ENCODE results near the gene COBL.

Gene COBL

GRCh38 chr7:51080622-51081269, 235.9 kb downstream of the COBL start:
- DNase-seq (ENCODE audit: low read depth, low spot score): no peak

- DNase-seq (ENCODE audit: low read depth, low spot score): no peak
These were observed 236.4 kb downstream of the COBL start for GRCh38 chr7:51080216-51080615.

GRCh38 chr7:51079494-51079893, 237.1 kb downstream of the COBL start:
- DNase-seq (ENCODE audit: low read depth, low spot score): no peak

- no peak for DNase-seq (ENCODE audit: low read depth, low spot score)
These were observed 238.0 kb downstream of the COBL start for GRCh38 chr7:51078653-51079052.

- DNase-seq (ENCODE audit: low read depth, low spot score): no peak
These were observed 238.6 kb downstream of the COBL start for GRCh38 chr7:51077987-51078370.

GRCh38 chr7:51077316-51077986, 239.2 kb downstream of the COBL start:
- no peak for DNase-seq (ENCODE audit: low read depth, low spot score)

- DNase-seq (ENCODE audit: low read depth, low spot score): no peak
These were observed 240.7 kb downstream of the COBL start for GRCh38 chr7:51075681-51076580.

- no peak for DNase-seq (ENCODE audit: low read depth, low spot score)
These were observed 243.4 kb downstream of the COBL start for GRCh38 chr7:51073171-51073570.

- DNase-seq (ENCODE audit: low read depth, low spot score): no peak
These were observed 244.3 kb downstream of the COBL start for GRCh38 chr7:51072281-51072680.

- DNase-seq (ENCODE audit: low read depth, low spot score): no peak
These were observed 245.2 kb downstream of the COBL start for GRCh38 chr7:51071427-51071826.

GRCh38 chr7:51070151-51070550, 246.5 kb downstream of the COBL start:
- no peak for DNase-seq (ENCODE audit: low read depth, low spot score)

GRCh38 chr7:51069411-51070083, 247.1 kb downstream of the COBL start:
- DNase-seq (ENCODE audit: low read depth, low spot score): no peak

GRCh38 chr7:51068401-51068800, 248.2 kb downstream of the COBL start:
- DNase-seq (ENCODE audit: low read depth, low spot score): no peak

- DNase-seq (ENCODE audit: low read depth, low spot score): no peak
These were observed 248.9 kb downstream of the COBL start for GRCh38 chr7:51067757-51068156.

GRCh38 chr7:51067258-51067657, 249.4 kb downstream of the COBL start:
- DNase-seq (ENCODE audit: low read depth, low spot score): no peak

- no peak for DNase-seq (ENCODE audit: low read depth, low spot score)
These were observed 250.2 kb downstream of the COBL start for GRCh38 chr7:51066405-51066882.

GRCh38 chr7:51065766-51066165, 250.8 kb downstream of the COBL start:
- DNase-seq (ENCODE audit: low read depth, low spot score): no peak

- no peak for DNase-seq (ENCODE audit: low read depth, low spot score)
These were observed 251.9 kb downstream of the COBL start for GRCh38 chr7:51064688-51065087.

GRCh38 chr7:51062222-51062987, 254.2 kb downstream of the COBL start:
- DNase-seq (ENCODE audit: low read depth, low spot score): no peak

GRCh38 chr7:51060536-51060935, 256.1 kb downstream of the COBL start:
- no peak for DNase-seq (ENCODE audit: low read depth, low spot score)

- no peak for DNase-seq (ENCODE audit: low read depth, low spot score)
These were observed 257.0 kb downstream of the COBL start for GRCh38 chr7:51059504-51060142.
